Type B pancreatic cell (in vitro differentiated cells): ENCODE results near the gene SMLR1. TPM values are rescaled to one million over a fixed set of nuclear protein-coding genes. Genes with fewer than 3 reads are reported as not detected.
A peak's percentile ranks its signal among the peaks of the same experiment; 100 is the strongest.

Source experiments
- DNase-seq: peaks from one replicate; pipeline ENCODE4 v3.0.0; 2021; ENCODE audit warnings: mixed read lengths; ENCODE audit not compliant: unreplicated experiment; ENCODE audit errors: extremely low spot score
- H3K27ac Mint-ChIP-seq: 2 replicates; pipeline ENCODE4 v1.8.0; 2021; ENCODE audit warnings: mild to moderate bottlenecking, mixed read lengths
- H3K27me3 Mint-ChIP-seq: 2 replicates; pipeline ENCODE4 v1.8.0; 2021; ENCODE audit warnings: mixed read lengths
- H3K36me3 Mint-ChIP-seq: 2 replicates; pipeline ENCODE4 v1.8.0; 2021; ENCODE audit warnings: mixed read lengths
- H3K4me1 Mint-ChIP-seq: one replicate; pipeline ENCODE4 v1.8.0; 2021; ENCODE audit warnings: mixed read lengths; ENCODE audit not compliant: unreplicated experiment
- H3K4me3 Mint-ChIP-seq: 2 replicates; pipeline ENCODE4 v1.8.0; 2021; ENCODE audit warnings: mild to moderate bottlenecking, mixed read lengths
- H3K9me3 Mint-ChIP-seq: 2 replicates; pipeline ENCODE4 v1.8.0; 2021; ENCODE audit warnings: mixed read lengths
- long read RNA-seq: library from polyadenylated mRNA; unstranded; transcript quantifications from one replicate; pipeline ENCODE4 v2.0.0, GENCODE V29; 2020
- total RNA-seq: library from RNA; stranded (reverse); gene quantifications from 2 replicates; pipeline ENCODE4 v1.2.1, GENCODE V29; 2021; ENCODE audit warnings: low replicate concordance
- TF ChIP-seq, protein P1 (sequence below): fragments of 200-600 bp; sonication (generic); conservative IDR thresholded peaks from 2 replicates; pipeline ENCODE4 v1.5.0; 2021; ENCODE audit warnings: antibody characterized with exemption, mild to moderate bottlenecking

Gene SMLR1
- total RNA-seq, result 0.53 and 1.3 TPM in 2 replicates
- long read RNA-seq, partial matches to known transcripts, result 0 of 2 reads
- long read RNA-seq, other reads (novel, unspliced or antisense), result 0 of 2 reads

DNA sequence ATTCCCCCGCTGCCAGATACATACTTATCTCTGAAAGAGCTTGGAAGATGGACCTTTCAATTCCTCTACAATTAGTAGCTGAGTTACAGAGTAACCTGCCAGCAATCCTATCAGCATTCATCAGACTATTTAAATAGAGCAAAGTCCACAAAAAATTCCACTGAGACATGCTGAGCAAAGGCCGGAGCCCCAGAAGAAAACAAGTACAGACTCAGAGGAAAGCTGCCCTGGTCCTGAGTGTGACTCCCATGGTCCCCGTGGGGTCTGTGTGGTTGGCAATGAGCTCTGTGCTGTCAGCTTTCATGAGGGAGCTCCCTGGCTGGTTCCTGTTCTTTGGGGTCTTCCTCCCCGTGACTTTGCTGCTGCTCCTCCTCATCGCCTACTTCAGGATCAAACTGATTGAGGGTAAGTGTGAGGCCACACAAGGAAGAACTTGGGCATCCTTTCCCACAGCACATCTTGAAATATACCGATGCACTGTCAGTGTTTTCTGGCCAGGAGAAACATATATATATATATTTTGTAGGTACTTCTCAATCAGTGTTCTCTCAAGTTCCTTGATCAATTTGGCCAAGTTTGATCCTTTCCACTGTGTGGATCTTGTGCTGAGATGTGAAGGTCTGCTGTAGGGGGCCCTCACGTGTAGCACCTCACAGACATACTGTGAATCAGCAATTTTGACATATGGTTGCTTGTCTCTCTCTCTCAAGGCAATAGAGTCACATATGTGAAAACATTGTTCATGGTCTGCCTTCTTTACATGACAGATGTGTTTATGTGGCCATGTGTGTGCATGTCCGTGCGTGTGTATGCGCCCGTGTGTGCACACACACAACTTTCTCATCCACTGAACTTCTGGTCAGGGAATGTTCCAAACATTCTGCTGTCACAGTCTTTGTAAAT, at the start of gene SMLR1:
Gene SMLR1, plus strand, starts transcription at position 160 of the 903 bp plus-strand sequence. Its CDS starts 8 bp downstream, at position 168.
- DNase-seq, result no peak
- Mint-ChIP-seq H3K36me3 (no peaks in the 10 kb centered on the region), H3K27me3 (peaks cover 6% of the 10 kb centered on the region), H3K4me3 (peak within 1 kb of the TSS; percentile 55), H3K9me3 (no peaks in the 10 kb centered on the region), H3K27ac (peak within 1 kb of the TSS; percentile 34), H3K4me1 (no peaks in the 10 kb centered on the region)
- TF ChIP-seq, protein P1, sequence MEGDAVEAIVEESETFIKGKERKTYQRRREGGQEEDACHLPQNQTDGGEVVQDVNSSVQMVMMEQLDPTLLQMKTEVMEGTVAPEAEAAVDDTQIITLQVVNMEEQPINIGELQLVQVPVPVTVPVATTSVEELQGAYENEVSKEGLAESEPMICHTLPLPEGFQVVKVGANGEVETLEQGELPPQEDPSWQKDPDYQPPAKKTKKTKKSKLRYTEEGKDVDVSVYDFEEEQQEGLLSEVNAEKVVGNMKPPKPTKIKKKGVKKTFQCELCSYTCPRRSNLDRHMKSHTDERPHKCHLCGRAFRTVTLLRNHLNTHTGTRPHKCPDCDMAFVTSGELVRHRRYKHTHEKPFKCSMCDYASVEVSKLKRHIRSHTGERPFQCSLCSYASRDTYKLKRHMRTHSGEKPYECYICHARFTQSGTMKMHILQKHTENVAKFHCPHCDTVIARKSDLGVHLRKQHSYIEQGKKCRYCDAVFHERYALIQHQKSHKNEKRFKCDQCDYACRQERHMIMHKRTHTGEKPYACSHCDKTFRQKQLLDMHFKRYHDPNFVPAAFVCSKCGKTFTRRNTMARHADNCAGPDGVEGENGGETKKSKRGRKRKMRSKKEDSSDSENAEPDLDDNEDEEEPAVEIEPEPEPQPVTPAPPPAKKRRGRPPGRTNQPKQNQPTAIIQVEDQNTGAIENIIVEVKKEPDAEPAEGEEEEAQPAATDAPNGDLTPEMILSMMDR, result no peak

DNA sequence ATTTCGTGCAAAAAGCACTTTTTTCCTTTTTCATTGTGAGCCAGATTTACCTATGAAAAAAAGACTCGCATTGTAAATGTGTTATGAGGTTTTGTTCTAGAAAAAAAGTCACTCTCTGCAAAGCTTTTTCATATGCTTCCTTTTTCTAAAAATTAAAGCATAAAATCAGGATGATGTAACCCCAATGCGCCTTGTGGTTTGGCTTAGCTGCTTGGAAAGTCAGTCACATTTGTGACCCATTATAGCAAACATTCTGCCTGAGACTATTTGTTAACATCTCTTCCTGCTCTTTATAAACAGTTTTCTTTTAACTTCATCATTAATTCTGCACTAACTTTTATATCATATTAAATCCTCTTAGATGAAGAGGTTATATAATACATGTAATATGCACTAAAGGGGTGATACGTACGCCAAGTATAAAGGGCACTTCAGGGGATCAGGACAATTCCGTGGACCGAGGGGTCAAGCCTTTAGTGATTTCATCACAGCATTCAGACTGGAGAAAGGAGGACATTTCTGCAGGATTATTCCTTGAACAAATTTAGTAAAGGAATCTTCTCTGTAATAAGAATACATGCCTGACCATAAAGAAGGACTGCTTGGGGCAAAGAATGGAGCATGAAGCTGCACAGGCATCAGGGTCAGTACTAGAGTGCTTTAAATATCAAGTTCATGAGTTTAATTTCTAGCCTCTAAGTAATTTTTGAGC, 48.1 kb upstream of the SMLR1 start:
- no peak overlapping the region for H3K4me3 Mint-ChIP-seq
- H3K9me3 Mint-ChIP-seq, result no peaks in the 10 kb centered on the region
- no peaks in the 10 kb centered on the region for H3K27me3 Mint-ChIP-seq
- TF ChIP-seq, protein P1, result no peak
- DNase-seq, result no peak
- no peaks in the 10 kb centered on the region for H3K4me1 Mint-ChIP-seq
- H3K36me3 Mint-ChIP-seq, result no peaks in the 10 kb centered on the region
- H3K27ac Mint-ChIP-seq, result no peak overlapping the region

DNA sequence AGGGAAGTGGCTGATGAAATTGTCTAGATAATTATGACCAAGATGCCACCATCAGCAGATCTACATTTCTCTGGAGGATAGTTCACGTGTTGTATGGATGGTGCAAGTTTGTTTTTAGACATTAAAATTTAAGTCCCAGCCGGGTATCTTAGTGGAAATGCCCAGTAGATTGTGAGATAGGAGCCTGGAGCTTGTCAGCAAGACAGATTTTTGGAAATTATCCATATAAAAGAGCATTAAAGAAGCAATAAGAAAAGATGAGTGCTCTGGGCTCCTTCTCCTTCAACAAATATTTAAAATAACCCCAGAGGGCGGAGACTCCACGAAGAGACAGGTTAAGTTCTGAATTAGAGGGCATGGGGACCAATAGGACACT, 47.6 kb upstream of the SMLR1 start:
- Mint-ChIP-seq H3K27ac (no peak overlapping the region), H3K36me3 (no peaks in the 10 kb centered on the region), H3K4me3 (no peak overlapping the region), H3K4me1 (no peaks in the 10 kb centered on the region), H3K9me3 (no peaks in the 10 kb centered on the region), H3K27me3 (peaks cover 4% of the 10 kb centered on the region)
- TF ChIP-seq, protein P1, result no peak
- DNase-seq, result no peak

DNA sequence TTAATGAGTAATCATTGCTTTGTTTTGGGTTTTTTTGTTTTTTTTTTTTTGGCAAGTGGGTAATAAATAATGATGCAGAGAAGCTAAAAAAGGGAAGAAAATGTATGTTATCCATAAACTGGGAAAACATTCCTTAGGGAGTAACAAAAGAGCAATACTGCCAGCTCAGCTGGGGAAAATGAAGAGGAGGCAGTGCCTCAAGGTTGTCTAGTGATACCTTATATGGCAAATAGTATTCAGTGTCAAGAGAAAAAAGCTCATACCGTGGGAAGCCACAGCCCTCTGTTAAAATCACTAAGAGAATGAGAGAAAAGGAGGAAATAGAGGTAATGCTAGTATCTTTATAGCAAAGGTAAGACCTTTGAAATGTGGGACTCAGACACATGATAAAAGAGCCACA, 47.1 kb upstream of the SMLR1 start:
- H3K36me3 Mint-ChIP-seq, result no peaks in the 10 kb centered on the region
- H3K27ac Mint-ChIP-seq, result no peak overlapping the region
- no peak for DNase-seq
- H3K9me3 Mint-ChIP-seq, result no peaks in the 10 kb centered on the region
- H3K4me1 Mint-ChIP-seq, result no peaks in the 10 kb centered on the region
- peaks cover 4% of the 10 kb centered on the region for H3K27me3 Mint-ChIP-seq
- no peak overlapping the region for H3K4me3 Mint-ChIP-seq
- TF ChIP-seq, protein P1, result no peak

DNA sequence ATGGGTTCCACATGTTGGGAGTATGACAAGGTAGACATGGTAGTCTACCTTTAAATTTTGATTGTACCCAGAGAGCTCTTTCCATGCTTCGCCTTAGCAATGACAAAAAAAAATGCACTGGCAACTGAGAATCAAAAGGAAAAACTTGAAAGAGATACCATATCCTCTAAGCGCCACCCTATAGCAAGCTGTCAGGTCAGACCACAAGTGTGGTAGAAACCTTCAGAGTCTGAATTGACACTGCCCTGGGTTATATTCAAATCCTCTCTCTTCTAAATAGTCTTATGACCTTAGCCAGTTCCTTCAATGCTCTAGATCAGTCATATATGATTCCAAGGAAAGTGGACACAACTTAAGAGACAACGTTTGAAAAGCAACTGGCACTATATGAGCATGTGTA, 45.6 kb upstream of the SMLR1 start:
- TF ChIP-seq, protein P1, result no peak
- Mint-ChIP-seq H3K27me3 (peaks cover 4% of the 10 kb centered on the region), H3K27ac (no peak overlapping the region)

More for the DNA sequence above, 45.6 kb upstream of the SMLR1 start:
- H3K9me3 Mint-ChIP-seq, result no peaks in the 10 kb centered on the region
- no peaks in the 10 kb centered on the region for H3K36me3 Mint-ChIP-seq
- no peak for DNase-seq
- H3K4me3 Mint-ChIP-seq, result no peak overlapping the region
- H3K4me1 Mint-ChIP-seq, result no peaks in the 10 kb centered on the region
